ENCODE data around the gene SKAP2. TPM values are rescaled to one million over a fixed set of nuclear protein-coding genes. Genes with fewer than 3 reads are reported as not detected.

The SKAP2 gene
- total RNA-seq, 1 donor: 10.4 TPM

- no peak overlapping the region for H3K4me3 ChIP-seq (ENCODE audit: low read depth, low read length)
- TF ChIP-seq CTCF (IDR thresholded peaks at IDR 0.05; ENCODE audit: insufficient read depth, low read depth, low read length): no peak
- no peak for DNase-seq (ENCODE audit: low read depth)
These were observed 189.1 kb downstream of the SKAP2 start for GRCh38 chr7:26675143-26675887.

- no peak for TF ChIP-seq CTCF (IDR thresholded peaks at IDR 0.05; ENCODE audit: insufficient read depth, low read depth, low read length)
- no peak overlapping the region for H3K4me3 ChIP-seq (ENCODE audit: low read depth, low read length)
- DNase-seq (ENCODE audit: low read depth): no peak
These were observed 190.5 kb downstream of the SKAP2 start for GRCh38 chr7:26673858-26674257.

- TF ChIP-seq CTCF (IDR thresholded peaks at IDR 0.05; ENCODE audit: insufficient read depth, low read depth, low read length): no peak
- no peak for DNase-seq (ENCODE audit: low read depth)
- H3K4me3 ChIP-seq (ENCODE audit: low read depth, low read length): no peak overlapping the region
These were observed 191.1 kb downstream of the SKAP2 start for GRCh38 chr7:26673271-26673670.

GRCh38 chr7:26670841-26671240, 193.5 kb downstream of the SKAP2 start:
- TF ChIP-seq CTCF (IDR thresholded peaks at IDR 0.05; ENCODE audit: insufficient read depth, low read depth, low read length): no peak
- H3K4me3 ChIP-seq (ENCODE audit: low read depth, low read length): no peak overlapping the region
- no peak for DNase-seq (ENCODE audit: low read depth)

GRCh38 chr7:26670290-26670689, 194.1 kb downstream of the SKAP2 start:
- no peak for TF ChIP-seq CTCF (IDR thresholded peaks at IDR 0.05; ENCODE audit: insufficient read depth, low read depth, low read length)
- DNase-seq (ENCODE audit: low read depth): no peak
- H3K4me3 ChIP-seq (ENCODE audit: low read depth, low read length): no peak overlapping the region

GRCh38 chr7:26668821-26669220, 195.6 kb downstream of the SKAP2 start:
- no peak for DNase-seq (ENCODE audit: low read depth)
- TF ChIP-seq CTCF (IDR thresholded peaks at IDR 0.05; ENCODE audit: insufficient read depth, low read depth, low read length): no peak
- no peak overlapping the region for H3K4me3 ChIP-seq (ENCODE audit: low read depth, low read length)
